ENCODE data around the gene DDX1. TPM values are rescaled to one million over a fixed set of nuclear protein-coding genes. Genes with fewer than 3 reads are reported as not detected.

The DDX1 gene
- total RNA-seq, 1 experiment from 2014 or later: 62.6 TPM

GRCh38 chr2:15664273-15665066, 72.8 kb downstream of the DDX1 start:
- intact Hi-C loops (cut with micrococcal nuclease): no loop called here
- no TSS peak for BruUV-seq (replicated peaks)
- Histone ChIP-seq H3K9ac (ENCODE audit: low read length) (no peak overlapping the region), H4K20me1 (ENCODE audit: low read length) (no peaks in the 10 kb centered on the region), H3K79me2 (ENCODE audit: low read length) (no peaks in the 10 kb centered on the region), H3K36me3 (ENCODE audit: low read depth, low read length) (no peaks in the 10 kb centered on the region), H3K4me2 (ENCODE audit: low read length) (no peak overlapping the region), H3K4me3 (ENCODE audit: low read length) (no peak overlapping the region), H3F3A (ENCODE audit: low read length, unreplicated experiment) (no peaks in the 10 kb centered on the region), H3K4me1 (ENCODE audit: insufficient read depth, low read length) (no peaks in the 10 kb centered on the region), H3K9me3 (ENCODE audit: low read length) (no peaks in the 10 kb centered on the region), H2AFZ (ENCODE audit: low read length) (no peak overlapping the region), H3K27me3 (ENCODE audit: low read length) (peaks cover 96% of the 10 kb centered on the region), H3K9me2 (replicated peaks; ENCODE audit: low read length) (no peaks in the 10 kb centered on the region), H3K27ac (ENCODE audit: low read length) (no peak overlapping the region)
- TF ChIP-seq CTCF (conservative IDR thresholded peaks at IDR 0.05; ENCODE audit: low read depth, low read length) (no peak), EZH2 (IDR thresholded peaks at IDR 0.05; ENCODE audit: low read length, unreplicated experiment) (no peak), EZH2phosphoT487 (IDR thresholded peaks at IDR 0.05; ENCODE audit: borderline replicate concordance, low read length) (no peak)
- ChIA-PET POLR2A (ENCODE audit: unreplicated experiment) (no interaction called here), CTCF (no interaction called here)
- no peak for DNase-seq
- no peak for ATAC-seq

GRCh38 chr2:15665067-15665942, 73.6 kb downstream of the DDX1 start:
- no peaks in the 10 kb centered on the region for H3K79me2 ChIP-seq (ENCODE audit: low read length)
- TF ChIP-seq CTCF (conservative IDR thresholded peaks at IDR 0.05; ENCODE audit: low read depth, low read length): no peak
- TF ChIP-seq EZH2 (IDR thresholded peaks at IDR 0.05; ENCODE audit: low read length, unreplicated experiment): no peak
- no peak for TF ChIP-seq EZH2phosphoT487 (IDR thresholded peaks at IDR 0.05; ENCODE audit: borderline replicate concordance, low read length)
- H3K27me3 ChIP-seq (ENCODE audit: low read length): peaks cover 94% of the 10 kb centered on the region
- DNase-seq (no peak), ATAC-seq (no peak)
- no peaks in the 10 kb centered on the region for H4K20me1 ChIP-seq (ENCODE audit: low read length)
- no peaks in the 10 kb centered on the region for H3F3A ChIP-seq (ENCODE audit: low read length, unreplicated experiment)
- H3K9me3 ChIP-seq (ENCODE audit: low read length): no peaks in the 10 kb centered on the region
- no peak overlapping the region for H2AFZ ChIP-seq (ENCODE audit: low read length)
- H3K4me1 ChIP-seq (ENCODE audit: insufficient read depth, low read length): no peaks in the 10 kb centered on the region
- no peak overlapping the region for H3K4me2 ChIP-seq (ENCODE audit: low read length)
- H3K27ac ChIP-seq (ENCODE audit: low read length): no peak overlapping the region
- ChIA-PET POLR2A (ENCODE audit: unreplicated experiment) (no interaction called here), CTCF (no interaction called here)
- H3K9me2 ChIP-seq (replicated peaks; ENCODE audit: low read length): no peaks in the 10 kb centered on the region
- intact Hi-C loops (cut with micrococcal nuclease): no loop called here
- BruUV-seq (replicated peaks): no TSS peak
- H3K36me3 ChIP-seq (ENCODE audit: low read depth, low read length): no peaks in the 10 kb centered on the region
- no peak overlapping the region for H3K4me3 ChIP-seq (ENCODE audit: low read length)
- H3K9ac ChIP-seq (ENCODE audit: low read length): no peak overlapping the region
